ENCODE measurements around the gene FOXP1.

GRCh38 chr3:71323558-71323957, 260.0 kb downstream of the FOXP1 start:
- no peak for TF ChIP-seq ZKSCAN5 (CRISPR knock-in tag; IDR thresholded peaks at IDR 0.05)
- TF ChIP-seq ZNF232 (CRISPR knock-in tag; IDR thresholded peaks at IDR 0.05; ENCODE audit: borderline replicate concordance): no peak
- TF ChIP-seq CTCF (CRISPR knock-in tag; IDR thresholded peaks at IDR 0.05): no peak
- no peak for TF ChIP-seq CBX5 (CRISPR knock-in tag; IDR thresholded peaks at IDR 0.05; ENCODE audit: borderline replicate concordance)
